Fibroblast of lung (primary cell): ENCODE measurements around the gene FBXW11.
"Not testable (repeated sequence)": the region's sequence is repeated elsewhere in the genome, so short reads cannot be mapped to it uniquely, and the experiment has no call there.

Experiments used
- EZH2 ChIP-seq: IDR thresholded peaks from 2 replicates; pipeline ENCODE4 v1.5.1; 2012; ENCODE audit warnings: low read length, control low read depth, mild to moderate bottlenecking; ENCODE audit errors: missing control alignments
- TF ChIP-seq, protein P1 (sequence below), 2 donors: IDR thresholded peaks in 1 of 2; conservative IDR thresholded peaks in 1 of 2; 1 replicate in 1 of 2; 2 replicates in 1 of 2; pipeline ENCODE4 v1.5.1; 2011 to 2012; ENCODE audit warnings: low read length in 2 of 2, control low read depth in 1 of 2, inconsistent platforms in 1 of 2, low read depth in 1 of 2, mild to moderate bottlenecking in 1 of 2

DNA sequence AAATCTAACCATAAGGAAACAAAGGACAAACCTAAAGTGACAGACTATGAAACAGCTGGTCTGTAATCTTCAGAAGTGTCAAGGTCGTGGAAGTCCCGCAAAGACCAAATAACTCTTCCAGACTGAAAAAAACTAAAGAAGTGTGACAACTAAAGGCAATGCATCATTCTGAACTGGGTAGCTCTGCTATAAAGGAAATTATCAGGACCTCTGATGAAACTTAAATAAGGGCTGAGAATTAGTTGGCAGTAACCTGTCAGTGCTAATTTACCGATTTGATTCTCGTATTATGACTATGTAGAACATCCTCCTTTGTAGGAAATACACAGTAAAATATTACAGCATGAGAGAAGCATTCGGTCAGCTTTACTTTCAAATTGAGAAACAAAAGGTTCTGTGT, 65.2 kb downstream of the FBXW11 start:
- TF ChIP-seq, protein P1, sequence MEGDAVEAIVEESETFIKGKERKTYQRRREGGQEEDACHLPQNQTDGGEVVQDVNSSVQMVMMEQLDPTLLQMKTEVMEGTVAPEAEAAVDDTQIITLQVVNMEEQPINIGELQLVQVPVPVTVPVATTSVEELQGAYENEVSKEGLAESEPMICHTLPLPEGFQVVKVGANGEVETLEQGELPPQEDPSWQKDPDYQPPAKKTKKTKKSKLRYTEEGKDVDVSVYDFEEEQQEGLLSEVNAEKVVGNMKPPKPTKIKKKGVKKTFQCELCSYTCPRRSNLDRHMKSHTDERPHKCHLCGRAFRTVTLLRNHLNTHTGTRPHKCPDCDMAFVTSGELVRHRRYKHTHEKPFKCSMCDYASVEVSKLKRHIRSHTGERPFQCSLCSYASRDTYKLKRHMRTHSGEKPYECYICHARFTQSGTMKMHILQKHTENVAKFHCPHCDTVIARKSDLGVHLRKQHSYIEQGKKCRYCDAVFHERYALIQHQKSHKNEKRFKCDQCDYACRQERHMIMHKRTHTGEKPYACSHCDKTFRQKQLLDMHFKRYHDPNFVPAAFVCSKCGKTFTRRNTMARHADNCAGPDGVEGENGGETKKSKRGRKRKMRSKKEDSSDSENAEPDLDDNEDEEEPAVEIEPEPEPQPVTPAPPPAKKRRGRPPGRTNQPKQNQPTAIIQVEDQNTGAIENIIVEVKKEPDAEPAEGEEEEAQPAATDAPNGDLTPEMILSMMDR (conservative IDR thresholded peaks at IDR 0.05 in 1 of 2, IDR thresholded peaks at IDR 0.05 in 1 of 2; ENCODE audit: low read depth in 1 of 2, low read length in 2 of 2): not testable (repeated sequence)
- TF ChIP-seq EZH2: not testable (repeated sequence)
